Breast epithelium (tissue), 4 donors: ENCODE results near the gene WDR72. TPM values are rescaled to one million over a fixed set of nuclear protein-coding genes. Genes with fewer than 3 reads are reported as not detected.
A peak's percentile ranks its signal among the peaks of the same experiment; 100 is the strongest.
"Not testable (repeated sequence)": the region's sequence is repeated elsewhere in the genome, so short reads cannot be mapped to it uniquely, and the experiment has no call there.

Experiments
- DNase-seq, 2 donors: peaks; one replicate each; pipeline ENCODE4 v3.0.0-alpha.2; 2019; ENCODE audit warnings: low spot score in 2 of 2
- H3K27ac ChIP-seq, 2 donors: fragments of 200-600 bp; sonication (generic) in 1 of 2; one replicate each; pipeline ENCODE4 v1.5.1; 2016 to 2019; ENCODE audit warnings: mild to moderate bottlenecking in 1 of 2
- H3K27me3 ChIP-seq, 2 donors: fragments of 200-600 bp; sonication (generic) in 1 of 2; one replicate each; pipeline versions ENCODE4 v1.5.1 to v1.6.0; 2017 to 2019; ENCODE audit warnings: control low read depth in 1 of 2, mild to moderate bottlenecking in 1 of 2
- H3K36me3 ChIP-seq: fragments of 200-600 bp; one replicate; pipeline ENCODE4 v1.5.1; 2019
- H3K4me1 ChIP-seq, 2 donors: fragments of 200-600 bp; sonication (generic); one replicate each; pipeline ENCODE4 v1.5.1; 2016 to 2019; ENCODE audit warnings: control low read depth in 1 of 2
- H3K4me3 ChIP-seq, 3 donors: fragments of 200-600 bp; sonication (generic); 1 replicate in 2 of 3; 2 replicates in 1 of 3; pipeline ENCODE4 v1.5.1; 2016 to 2019; ENCODE audit warnings: mild to moderate bottlenecking in 3 of 3, moderate library complexity in 2 of 3
- H3K9me3 ChIP-seq, 2 donors: fragments of 200-600 bp; sonication (generic) in 1 of 2; one replicate each; pipeline ENCODE4 v1.5.1; 2016 to 2019; ENCODE audit warnings: control low read depth in 1 of 2
- POLR2A ChIP-seq: fragments of 450-650 bp; IDR thresholded peaks from one replicate; pipeline ENCODE4 v1.6.1; 2016; ENCODE audit warnings: antibody characterized with exemption, mild to moderate bottlenecking, moderate library complexity
- POLR2AphosphoS5 ChIP-seq, 3 donors: sonication (generic); formaldehyde crosslinking; IDR thresholded peaks; one replicate each; pipeline ENCODE4 v1.6.1; 2017; ENCODE audit warnings: antibody characterized with exemption in 3 of 3
- intact Hi-C: fragments of 100-400 bp; cut with DNase I; formaldehyde crosslinking; loops from one replicate; pipeline ENCODE4 v1.15.1; 2023; ENCODE audit warnings: low total_unique reads
- total RNA-seq, 3 donors: library from RNA; depleted of rRNA; stranded (reverse); fragments of >200 nt; gene quantifications; one replicate each; pipeline ENCODE4 v1.1.0, GENCODE V29; 2016
- TF ChIP-seq, protein P1 (sequence below), 3 donors: fragments of 450-650 bp; IDR thresholded peaks; one replicate each; pipeline ENCODE4 v1.5.1; 2016 to 2017; ENCODE audit warnings: antibody characterized with exemption in 3 of 3, mild to moderate bottlenecking in 3 of 3, moderate library complexity in 3 of 3

WDR72 gene
- total RNA-seq, 3 donors from 2014 or later, result 0.66 to 1.2 TPM; not detected in 1

GRCh38 chr15:53558384-53558783 lies 201.1 kb downstream of the WDR72 start:
- intact Hi-C loops, result no loop called here
- Histone ChIP-seq H3K9me3 (no peaks in the 10 kb centered on the region), H3K27ac (no peak overlapping the region), H3K27me3 (no peaks in the 10 kb centered on the region), H3K4me1 (no peaks in the 10 kb centered on the region), H3K36me3 (no peaks in the 10 kb centered on the region), H3K4me3 (no peak overlapping the region)
- DNase-seq, result no peak
- no peak for TF ChIP-seq POLR2AphosphoS5 (IDR thresholded peaks at IDR 0.05)
- no peak for TF ChIP-seq POLR2A
- TF ChIP-seq, protein P1, sequence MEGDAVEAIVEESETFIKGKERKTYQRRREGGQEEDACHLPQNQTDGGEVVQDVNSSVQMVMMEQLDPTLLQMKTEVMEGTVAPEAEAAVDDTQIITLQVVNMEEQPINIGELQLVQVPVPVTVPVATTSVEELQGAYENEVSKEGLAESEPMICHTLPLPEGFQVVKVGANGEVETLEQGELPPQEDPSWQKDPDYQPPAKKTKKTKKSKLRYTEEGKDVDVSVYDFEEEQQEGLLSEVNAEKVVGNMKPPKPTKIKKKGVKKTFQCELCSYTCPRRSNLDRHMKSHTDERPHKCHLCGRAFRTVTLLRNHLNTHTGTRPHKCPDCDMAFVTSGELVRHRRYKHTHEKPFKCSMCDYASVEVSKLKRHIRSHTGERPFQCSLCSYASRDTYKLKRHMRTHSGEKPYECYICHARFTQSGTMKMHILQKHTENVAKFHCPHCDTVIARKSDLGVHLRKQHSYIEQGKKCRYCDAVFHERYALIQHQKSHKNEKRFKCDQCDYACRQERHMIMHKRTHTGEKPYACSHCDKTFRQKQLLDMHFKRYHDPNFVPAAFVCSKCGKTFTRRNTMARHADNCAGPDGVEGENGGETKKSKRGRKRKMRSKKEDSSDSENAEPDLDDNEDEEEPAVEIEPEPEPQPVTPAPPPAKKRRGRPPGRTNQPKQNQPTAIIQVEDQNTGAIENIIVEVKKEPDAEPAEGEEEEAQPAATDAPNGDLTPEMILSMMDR (IDR thresholded peaks at IDR 0.05), result no peak

- DNase-seq, result no peak
- TF ChIP-seq, protein P1 (IDR thresholded peaks at IDR 0.05), result no peak
- TF ChIP-seq POLR2A, result no peak
- Histone ChIP-seq H3K4me3 (no peak overlapping the region), H3K9me3 (no peaks in the 10 kb centered on the region), H3K27me3 (no peaks in the 10 kb centered on the region), H3K4me1 (no peaks in the 10 kb centered on the region), H3K27ac (no peak overlapping the region), H3K36me3 (no peaks in the 10 kb centered on the region)
- intact Hi-C loops, result no loop called here
Measured at GRCh38 chr15:53555226-53555625, 204.2 kb downstream of the WDR72 start.

DNA sequence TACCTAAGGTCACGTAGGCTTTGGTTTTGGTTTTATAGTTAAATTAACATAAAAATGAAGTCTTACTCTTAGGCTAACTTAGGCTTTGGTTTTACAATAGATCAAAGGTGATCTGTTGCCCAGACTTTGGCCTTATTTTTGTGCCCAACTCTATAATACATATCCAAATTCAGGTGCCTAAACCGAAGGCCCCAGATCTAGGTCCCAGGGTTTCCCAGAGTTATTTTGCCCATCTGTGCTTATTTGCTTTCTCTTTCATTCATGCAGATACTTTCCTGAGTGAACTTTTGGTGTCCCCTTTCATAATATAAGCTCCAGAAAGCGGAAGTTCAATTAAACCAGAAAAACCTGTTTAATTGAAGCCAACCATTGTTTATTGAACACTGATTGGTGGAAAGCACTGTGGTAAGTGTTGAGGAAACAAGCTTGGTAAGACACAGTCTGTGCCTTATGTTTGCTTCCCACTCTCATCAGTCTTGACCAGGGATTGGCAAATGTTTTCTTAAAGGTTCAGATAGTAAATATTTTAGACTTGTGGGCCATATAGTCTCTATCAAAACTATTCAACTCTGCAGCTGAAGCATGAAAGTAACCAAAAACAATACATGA lies 209.7 kb downstream of the WDR72 start:
- no peak overlapping the region for H3K4me3 ChIP-seq
- peak overlapping the region; percentile 41 to 71 for H3K27ac ChIP-seq
- H3K36me3 ChIP-seq, result no peaks in the 10 kb centered on the region
- H3K27me3 ChIP-seq, result no peaks in the 10 kb centered on the region
- intact Hi-C loops, result no loop called here
- no peaks in the 10 kb centered on the region for H3K9me3 ChIP-seq
- no peak for DNase-seq
- no peaks in the 10 kb centered on the region for H3K4me1 ChIP-seq
- TF ChIP-seq, protein P1 (IDR thresholded peaks at IDR 0.05), result no peak
- no peak for TF ChIP-seq POLR2A
- TF ChIP-seq POLR2AphosphoS5 (IDR thresholded peaks at IDR 0.05), result no peak

DNA sequence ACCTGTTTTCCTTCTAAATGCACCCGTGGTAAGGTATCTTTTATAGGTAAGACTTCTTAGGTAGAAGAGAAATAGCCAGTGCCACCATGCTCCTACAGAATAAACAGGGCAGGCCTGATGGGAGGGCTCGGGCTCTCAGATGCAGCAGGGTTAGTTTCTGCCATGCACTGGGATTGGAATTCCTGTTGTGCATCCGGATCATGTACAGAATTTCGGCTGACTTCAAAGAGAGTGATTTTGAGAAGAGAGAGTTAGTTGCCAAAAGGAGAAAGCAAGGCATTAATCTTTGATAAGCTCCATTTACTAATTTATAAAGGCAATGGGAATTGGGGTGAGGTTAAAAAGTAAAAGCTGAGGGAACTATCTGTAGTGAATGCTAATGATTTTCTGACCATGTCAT lies 211.2 kb downstream of the WDR72 start:
- H3K9me3 ChIP-seq, result no peaks in the 10 kb centered on the region
- H3K4me3 ChIP-seq, result no peak overlapping the region
- DNase-seq, result no peak
- H3K36me3 ChIP-seq, result no peaks in the 10 kb centered on the region
- TF ChIP-seq, protein P1 (IDR thresholded peaks at IDR 0.05), result no peak
- TF ChIP-seq POLR2A, result no peak
- TF ChIP-seq POLR2AphosphoS5 (IDR thresholded peaks at IDR 0.05), result no peak
- intact Hi-C loops, result no loop called here
- H3K4me1 ChIP-seq, result no peaks in the 10 kb centered on the region
- H3K27ac ChIP-seq, result no peak overlapping the region
- H3K27me3 ChIP-seq, result no peaks in the 10 kb centered on the region

- H3K36me3 ChIP-seq, H3K4me1 ChIP-seq, DNase-seq, intact Hi-C loops, H3K27ac ChIP-seq, H3K9me3 ChIP-seq, H3K27me3 ChIP-seq, H3K4me3 ChIP-seq: not testable (repeated sequence)
Measured at GRCh38 chr15:53540626-53541300, 218.7 kb downstream of the WDR72 start.
